GM18867 (cell line): ENCODE results near the gene NAP1L4.

Experiments used
- ATAC-seq: cut with Tn5 transposase; IDR thresholded peaks from one replicate; pipeline ENCODE4 v1.9.1; 2021; ENCODE audit warnings: mild to moderate bottlenecking, moderate library complexity; ENCODE audit not compliant: unreplicated experiment

The NAP1L4 gene

GRCh38 chr11:2961080-2961479, 31.0 kb downstream of the NAP1L4 start:
- no peak for ATAC-seq

GRCh38 chr11:2960139-2960538, 32.0 kb downstream of the NAP1L4 start:
- no peak for ATAC-seq

DNA sequence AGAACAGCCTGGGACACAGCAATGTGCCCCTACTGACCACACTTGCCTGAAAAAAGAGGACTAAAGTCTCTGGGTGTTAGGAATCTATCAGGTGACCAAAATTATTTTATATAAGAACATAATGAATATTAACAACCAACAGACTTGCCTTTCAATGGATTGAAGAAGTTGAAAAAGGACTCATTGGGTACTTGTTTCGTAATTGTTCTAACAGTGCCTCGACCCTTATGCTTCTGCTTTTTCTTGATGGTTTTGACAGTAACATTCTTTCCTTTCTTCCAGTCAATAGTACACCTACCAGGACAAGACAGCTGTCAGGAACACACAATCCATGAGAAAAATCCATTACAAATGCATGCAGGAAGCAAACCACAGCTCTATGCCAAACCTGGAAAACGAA, 33.9 kb downstream of the NAP1L4 start:
- no peak for ATAC-seq

GRCh38 chr11:2955906-2956476, 36.1 kb downstream of the NAP1L4 start:
- ATAC-seq, result no peak

DNA sequence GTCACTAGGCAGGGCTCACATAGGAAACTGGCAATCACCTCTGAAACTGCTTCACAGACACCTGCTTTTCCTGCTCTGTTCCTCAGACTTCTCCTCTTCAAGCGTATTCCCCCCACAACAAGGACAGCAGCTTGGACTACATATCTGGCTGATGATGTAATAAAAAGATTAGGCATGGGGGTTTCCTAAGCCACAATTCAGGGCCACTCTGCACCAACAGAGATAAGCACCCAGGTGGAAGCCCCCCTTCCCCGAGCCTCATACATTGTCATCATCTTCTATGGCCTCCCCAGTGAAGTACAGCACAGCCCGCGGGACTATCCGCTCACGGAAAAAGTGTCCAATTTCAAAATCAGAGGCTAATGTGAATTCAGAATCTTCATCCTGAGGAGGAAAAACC, 37.9 kb downstream of the NAP1L4 start:
- ATAC-seq, result no peak

DNA sequence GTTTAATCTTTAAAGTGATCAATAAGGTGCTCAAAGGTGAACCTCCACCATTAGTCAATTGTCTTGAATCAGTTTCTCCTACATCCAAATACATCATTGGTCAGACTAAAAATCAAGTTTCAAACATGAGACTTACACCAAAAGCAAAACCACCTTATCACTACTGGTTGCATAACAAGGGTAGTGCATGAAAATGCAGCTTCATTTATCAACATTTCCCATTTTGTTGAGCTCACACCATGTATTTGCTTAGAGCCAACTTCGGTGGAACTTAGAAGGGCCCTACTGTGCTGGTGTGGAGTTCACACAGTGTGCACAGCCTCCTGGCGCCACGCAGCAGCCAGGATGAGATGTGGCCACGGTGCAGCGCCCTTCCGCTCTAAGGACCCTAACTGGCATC, 39.8 kb downstream of the NAP1L4 start:
- no peak for ATAC-seq

DNA sequence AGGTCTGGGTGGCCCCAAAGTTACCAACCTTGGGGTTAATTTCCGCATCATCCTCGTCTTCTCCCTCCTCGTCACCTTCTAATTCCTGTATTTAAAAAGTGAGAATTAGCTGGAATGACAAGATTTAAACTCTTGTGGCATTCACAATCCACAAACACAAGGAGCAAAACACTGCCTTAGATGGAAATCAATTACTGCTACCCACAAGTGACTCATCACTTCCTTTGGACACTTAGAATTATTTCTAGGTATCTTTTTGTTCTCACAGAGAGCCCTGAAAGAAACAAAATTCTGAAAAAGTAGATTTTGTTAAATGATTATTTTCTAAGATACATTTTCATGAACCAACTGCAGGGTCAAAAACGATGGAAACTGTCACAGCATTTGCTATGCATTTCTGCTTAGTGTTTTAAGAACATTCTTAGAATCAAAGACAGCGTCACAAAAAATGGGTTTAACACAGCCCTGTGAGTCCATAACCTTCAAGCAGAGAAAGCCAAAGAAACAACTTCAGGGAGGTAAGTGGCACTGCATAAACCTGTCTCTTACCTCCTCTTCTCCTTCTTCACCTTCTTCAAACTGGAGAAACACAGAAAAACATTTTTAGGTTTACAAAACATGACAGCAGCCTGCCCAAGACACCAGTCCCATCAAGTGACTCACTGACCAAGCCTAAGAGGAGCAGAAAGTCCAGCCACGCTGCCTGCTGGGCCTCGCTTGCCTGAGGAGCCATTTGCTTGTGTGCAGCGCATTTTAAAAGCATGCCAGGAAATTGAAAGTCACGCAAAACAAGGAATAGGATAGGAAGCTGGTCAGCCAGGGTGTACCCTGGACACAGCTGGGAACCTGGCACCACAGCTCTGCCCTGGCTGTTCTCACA, 40.7 kb downstream of the NAP1L4 start:
- ATAC-seq, result no peak

GRCh38 chr11:2950825-2951224, 41.3 kb downstream of the NAP1L4 start:
- no peak for ATAC-seq

- ATAC-seq, result no peak
Measured at GRCh38 chr11:2949920-2950319, 42.2 kb downstream of the NAP1L4 start.

- no peak for ATAC-seq
Measured at GRCh38 chr11:2947744-2948143, 44.4 kb downstream of the NAP1L4 start.

- no peak for ATAC-seq
Measured at GRCh38 chr11:2945757-2946287, 46.3 kb downstream of the NAP1L4 start.

DNA sequence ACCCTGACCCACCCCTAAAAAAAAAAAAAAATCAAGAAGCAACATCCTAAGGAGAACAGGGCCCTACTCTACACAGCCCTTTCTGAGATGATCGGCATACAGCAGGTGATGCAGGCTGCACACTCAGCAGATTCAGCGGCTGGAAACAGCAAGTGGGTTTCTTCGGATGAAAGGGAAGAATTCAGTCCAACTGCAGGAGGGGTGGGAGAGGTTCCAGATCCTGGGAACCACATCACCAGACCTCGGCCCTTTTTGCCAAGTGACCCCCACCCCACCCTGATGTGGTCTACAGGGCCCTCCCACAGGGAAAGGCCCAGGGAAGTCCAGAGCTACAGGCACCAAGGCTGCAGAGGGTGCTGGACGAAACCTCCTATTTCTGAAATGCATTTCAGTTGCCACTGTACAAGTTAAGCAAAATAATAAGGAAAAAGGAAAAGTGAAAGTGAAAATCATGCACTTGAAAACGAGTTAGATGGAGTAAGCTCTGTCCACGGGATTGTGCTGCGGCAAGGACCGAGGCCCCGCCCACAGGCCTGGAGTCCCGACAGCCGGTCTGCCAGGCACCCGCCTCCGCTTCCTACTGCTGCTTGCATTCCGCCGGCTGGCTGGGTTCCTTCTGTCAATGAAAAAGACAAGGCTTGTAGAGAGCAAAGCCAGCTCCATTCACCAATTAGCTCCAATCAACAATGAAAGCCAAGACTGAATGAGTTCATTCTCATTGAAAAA, 46.9 kb downstream of the NAP1L4 start:
- no peak for ATAC-seq

- ATAC-seq, result no peak
Measured at GRCh38 chr11:2944530-2944929, 47.6 kb downstream of the NAP1L4 start.

GRCh38 chr11:2943711-2944118, 48.4 kb downstream of the NAP1L4 start:
- ATAC-seq, result no peak

- ATAC-seq, result no peak
Measured at GRCh38 chr11:2942872-2943710, 49.0 kb downstream of the NAP1L4 start.

GRCh38 chr11:2942447-2942846, 49.7 kb downstream of the NAP1L4 start:
- no peak for ATAC-seq

GRCh38 chr11:2940921-2941821, 51.0 kb downstream of the NAP1L4 start:
- no peak for ATAC-seq

DNA sequence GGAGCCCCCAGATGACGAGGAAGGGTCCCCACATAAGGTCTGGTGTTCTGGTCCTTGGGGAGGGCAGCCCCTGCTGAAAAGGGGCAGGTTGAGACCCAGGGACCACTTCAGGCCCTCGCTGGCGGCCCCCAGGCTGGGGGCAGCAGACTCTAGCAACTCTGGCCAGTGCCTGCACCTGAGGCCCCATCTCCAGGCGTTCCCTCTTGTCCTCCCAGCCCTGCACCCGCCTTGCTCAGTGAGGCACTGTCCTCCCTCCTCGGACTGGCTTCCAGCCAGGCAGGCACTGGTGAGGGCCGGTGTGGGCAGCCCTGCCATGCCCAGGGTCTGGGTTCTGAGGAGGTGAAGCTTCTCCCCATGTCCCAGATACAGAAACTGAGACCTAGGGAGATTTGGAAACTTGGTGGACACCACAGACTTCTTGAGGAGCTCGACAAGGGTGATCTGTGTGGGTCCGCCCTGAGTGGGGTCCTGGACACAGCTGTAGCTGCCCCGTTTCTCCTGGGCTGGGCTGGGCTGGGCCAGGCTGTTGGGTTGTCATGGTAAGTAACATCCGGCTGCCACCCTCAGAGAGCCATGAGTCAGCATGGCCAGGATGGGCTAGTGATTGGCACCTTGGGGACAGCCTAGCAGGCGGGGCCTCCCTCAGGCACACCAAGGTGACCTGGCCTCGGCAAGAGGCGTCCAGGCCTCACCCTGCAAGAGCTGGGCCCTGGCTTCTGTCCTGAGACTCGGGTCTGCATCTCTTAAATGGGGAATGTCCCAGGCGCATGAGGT, 51.8 kb downstream of the NAP1L4 start:
- ATAC-seq, result no peak
